NCI-H1930 (cell line): ENCODE results near the gene KMT2B.

Experiments used
- DNase-seq, 2 experiments: peaks; one replicate each; lab custom pipeline; 2025; lab: John Stamatoyannopoulos, UW

KMT2B gene

GRCh38 chr19:35780717-35781116 lies 62.9 kb downstream of the KMT2B start:
- no peak for DNase-seq

DNA sequence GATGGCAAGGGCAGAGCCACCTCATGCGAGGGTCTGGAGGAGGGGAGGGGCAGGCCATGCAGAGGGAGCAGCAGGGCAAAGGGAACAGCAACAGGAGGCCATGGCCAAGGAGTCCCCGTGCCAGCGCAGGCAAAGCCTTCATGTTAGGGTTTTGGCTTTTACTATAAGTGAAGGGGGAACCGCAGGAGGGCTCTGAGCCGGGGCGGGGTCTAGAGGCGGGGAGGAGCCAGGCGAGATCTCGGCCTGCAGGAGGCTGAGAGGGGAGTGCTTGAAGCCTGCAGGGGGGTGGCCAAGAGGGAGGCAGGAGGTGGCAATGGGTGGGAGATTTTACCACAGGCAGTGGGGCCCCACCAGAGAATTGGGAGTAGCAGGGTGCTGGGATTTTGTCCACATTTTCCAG lies 63.8 kb downstream of the KMT2B start:
- DNase-seq = no peak

DNA sequence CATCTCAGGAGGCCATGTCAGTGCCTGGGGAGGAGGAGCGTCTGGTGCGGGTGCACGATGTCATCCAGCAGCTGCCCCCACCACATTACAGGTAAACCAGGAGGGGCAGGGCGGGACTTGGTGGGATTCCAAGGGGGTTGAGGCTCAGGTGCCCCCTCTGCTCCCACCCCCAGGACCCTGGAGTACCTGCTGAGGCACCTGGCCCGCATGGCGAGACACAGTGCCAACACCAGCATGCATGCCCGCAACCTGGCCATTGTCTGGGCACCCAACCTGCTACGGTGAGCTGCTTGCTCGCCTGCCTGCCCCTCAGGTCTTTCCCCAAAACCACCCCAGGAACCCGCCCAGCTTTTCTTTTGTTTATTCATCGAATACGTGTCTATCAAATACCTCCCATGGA lies 64.8 kb downstream of the KMT2B start:
- no peak for DNase-seq

- no peak for DNase-seq
Observed at GRCh38 chr19:35783469-35784434, 65.9 kb downstream of the KMT2B start.

DNA sequence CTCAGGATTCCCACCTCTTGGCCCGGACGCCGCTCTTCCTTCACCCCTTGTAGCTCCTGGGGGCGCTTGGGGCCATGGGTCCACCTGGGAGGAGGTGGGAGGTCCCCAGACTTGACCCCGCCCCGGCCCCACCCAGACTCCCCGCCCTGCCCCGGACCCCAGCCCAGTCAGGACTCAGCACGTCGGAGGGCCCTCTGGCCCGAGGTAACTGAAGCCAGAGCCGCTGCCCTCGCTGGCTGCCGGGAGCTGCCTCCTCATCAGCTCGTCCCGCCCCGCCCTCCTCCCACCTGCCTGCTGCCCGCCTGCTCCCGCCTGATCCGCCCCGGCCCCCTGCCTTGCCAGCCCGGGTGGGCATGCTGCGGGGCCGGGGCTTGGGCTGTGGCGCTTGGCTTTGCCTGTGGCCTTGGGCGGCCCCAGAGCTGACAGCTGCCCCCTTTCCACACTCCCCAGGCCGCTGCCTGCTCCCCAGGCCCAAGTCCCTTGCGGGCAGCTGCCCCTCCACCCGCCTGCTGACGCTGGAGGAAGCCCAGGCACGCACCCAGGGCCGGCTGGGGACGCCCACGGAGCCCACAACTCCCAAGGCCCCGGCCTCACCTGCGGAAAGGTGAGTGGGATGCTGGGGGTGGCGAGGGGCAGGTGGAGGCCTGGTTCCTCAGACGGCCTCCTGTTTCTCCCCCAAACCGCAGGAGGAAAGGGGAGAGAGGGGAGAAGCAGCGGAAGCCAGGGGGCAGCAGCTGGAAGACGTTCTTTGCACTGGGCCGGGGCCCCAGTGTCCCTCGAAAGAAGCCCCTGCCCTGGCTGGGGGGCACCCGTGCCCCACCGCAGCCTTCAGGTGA lies 66.9 kb downstream of the KMT2B start:
- DNase-seq = no peak

- DNase-seq = no peak
Observed at GRCh38 chr19:35785339-35785627, 67.5 kb downstream of the KMT2B start.

DNA sequence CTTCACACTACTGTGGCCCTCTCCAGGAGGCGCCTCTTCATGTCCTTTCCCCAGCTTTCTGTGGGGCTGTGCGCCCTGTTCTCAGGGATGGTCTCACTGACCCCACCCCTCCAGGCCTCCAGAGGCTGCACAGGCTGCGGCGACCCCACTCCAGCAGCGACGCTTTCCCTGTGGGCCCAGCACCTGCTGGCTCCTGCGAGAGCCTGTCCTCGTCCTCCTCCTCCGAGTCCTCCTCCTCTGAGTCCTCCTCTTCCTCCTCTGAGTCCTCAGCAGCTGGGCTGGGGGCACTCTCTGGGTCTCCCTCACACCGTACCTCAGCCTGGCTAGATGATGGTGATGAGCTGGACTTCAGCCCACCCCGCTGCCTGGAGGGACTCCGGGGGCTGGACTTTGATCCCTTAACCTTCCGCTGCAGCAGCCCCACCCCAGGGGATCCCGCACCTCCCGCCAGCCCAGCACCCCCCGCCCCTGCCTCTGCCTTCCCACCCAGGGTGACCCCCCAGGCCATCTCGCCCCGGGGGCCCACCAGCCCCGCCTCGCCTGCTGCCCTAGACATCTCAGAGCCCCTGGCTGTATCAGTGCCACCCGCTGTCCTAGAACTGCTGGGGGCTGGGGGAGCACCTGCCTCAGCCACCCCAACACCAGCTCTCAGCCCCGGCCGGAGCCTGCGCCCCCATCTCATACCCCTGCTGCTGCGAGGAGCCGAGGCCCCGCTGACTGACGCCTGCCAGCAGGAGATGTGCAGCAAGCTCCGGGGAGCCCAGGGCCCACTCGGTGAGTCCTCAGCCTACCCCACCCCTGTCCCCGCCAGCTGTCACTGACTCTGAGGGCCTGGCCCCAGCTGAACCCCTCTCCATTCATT lies 68.7 kb downstream of the KMT2B start:
- no peak for DNase-seq

GRCh38 chr19:35787227-35787799 lies 69.5 kb downstream of the KMT2B start:
- no peak for DNase-seq
